ENCODE results near the gene MBTD1.
A peak's percentile ranks its signal among the peaks of the same experiment; 100 is the strongest.
"Not testable (repeated sequence)": the region's sequence is repeated elsewhere in the genome, so short reads cannot be mapped to it uniquely, and the experiment has no call there.

The MBTD1 gene

GRCh38 chr17:51257150-51258081 lies 2.4 kb downstream of the MBTD1 start:
- DNase-seq (ENCODE audit: extremely low spot score, insufficient read length, low read depth) (no peak), FAIRE-seq (no peak)

- no peak for FAIRE-seq
- no peak for DNase-seq (ENCODE audit: extremely low spot score, insufficient read length, low read depth)
Measured at GRCh38 chr17:51256101-51256500, 3.7 kb downstream of the MBTD1 start.

GRCh38 chr17:51255673-51256072 lies 4.2 kb downstream of the MBTD1 start:
- DNase-seq (ENCODE audit: extremely low spot score, insufficient read length, low read depth) (no peak), FAIRE-seq (no peak)

- no peak for FAIRE-seq
Measured at GRCh38 chr17:51251010-51251409, 8.8 kb downstream of the MBTD1 start.

GRCh38 chr17:51250314-51250840 lies 9.5 kb downstream of the MBTD1 start:
- no peak for DNase-seq (ENCODE audit: extremely low spot score, insufficient read length, low read depth)
- no peak for FAIRE-seq

More at GRCh38 chr17:51251010-51251409, 8.8 kb downstream of the MBTD1 start:
- no peak for DNase-seq (ENCODE audit: extremely low spot score, insufficient read length, low read depth)

GRCh38 chr17:51245535-51245934 lies 14.3 kb downstream of the MBTD1 start:
- DNase-seq (ENCODE audit: extremely low spot score, insufficient read length, low read depth) (no peak), FAIRE-seq (no peak)

GRCh38 chr17:51244041-51244440 lies 15.8 kb downstream of the MBTD1 start:
- no peak for FAIRE-seq
- no peak for DNase-seq (ENCODE audit: extremely low spot score, insufficient read length, low read depth)

- no peak for FAIRE-seq
Measured at GRCh38 chr17:51240275-51240674, 19.6 kb downstream of the MBTD1 start.

GRCh38 chr17:51238255-51238887 lies 21.5 kb downstream of the MBTD1 start:
- DNase-seq (ENCODE audit: extremely low spot score, insufficient read length, low read depth) (peak; percentile 7), FAIRE-seq (peak; percentile 46)

More at GRCh38 chr17:51240275-51240674, 19.6 kb downstream of the MBTD1 start:
- DNase-seq (ENCODE audit: extremely low spot score, insufficient read length, low read depth) = no peak

- no peak for FAIRE-seq
- DNase-seq (ENCODE audit: extremely low spot score, insufficient read length, low read depth) = no peak
Measured at GRCh38 chr17:51234162-51234561, 25.7 kb downstream of the MBTD1 start.

- FAIRE-seq = no peak
Measured at GRCh38 chr17:51231999-51232398, 27.9 kb downstream of the MBTD1 start.

GRCh38 chr17:51230306-51230705 lies 29.5 kb downstream of the MBTD1 start:
- peak; percentile 44 for FAIRE-seq
- DNase-seq (ENCODE audit: extremely low spot score, insufficient read length, low read depth) = no peak

More at GRCh38 chr17:51231999-51232398, 27.9 kb downstream of the MBTD1 start:
- no peak for DNase-seq (ENCODE audit: extremely low spot score, insufficient read length, low read depth)

GRCh38 chr17:51229889-51230288 lies 30.0 kb downstream of the MBTD1 start:
- DNase-seq (ENCODE audit: extremely low spot score, insufficient read length, low read depth) = no peak
- FAIRE-seq = no peak

GRCh38 chr17:51228161-51228560 lies 31.7 kb downstream of the MBTD1 start:
- no peak for FAIRE-seq
- no peak for DNase-seq (ENCODE audit: extremely low spot score, insufficient read length, low read depth)

- FAIRE-seq; DNase-seq (ENCODE audit: extremely low spot score, insufficient read length, low read depth): not testable (repeated sequence)
Measured at GRCh38 chr17:51225523-51225922, 34.3 kb downstream of the MBTD1 start.

GRCh38 chr17:51224402-51225262 lies 35.2 kb downstream of the MBTD1 start:
- no peak for FAIRE-seq
- no peak for DNase-seq (ENCODE audit: extremely low spot score, insufficient read length, low read depth)

- FAIRE-seq (no peak), DNase-seq (ENCODE audit: extremely low spot score, insufficient read length, low read depth) (no peak)
Measured at GRCh38 chr17:51221322-51221721, 38.5 kb downstream of the MBTD1 start.

- FAIRE-seq (no peak), DNase-seq (ENCODE audit: extremely low spot score, insufficient read length, low read depth) (no peak)
Measured at GRCh38 chr17:51217946-51218345, 41.9 kb downstream of the MBTD1 start.

- DNase-seq (ENCODE audit: extremely low spot score, insufficient read length, low read depth) = no peak
- no peak for FAIRE-seq
Measured at GRCh38 chr17:51214920-51215319, 44.9 kb downstream of the MBTD1 start.

- no peak for FAIRE-seq
- no peak for DNase-seq (ENCODE audit: extremely low spot score, insufficient read length, low read depth)
Measured at GRCh38 chr17:51203838-51204237, 56.0 kb downstream of the MBTD1 start.
